Smooth muscle cell (in vitro differentiated cells): Measurements from ENCODE around the gene SLC25A11. TPM values are rescaled to one million over a fixed set of nuclear protein-coding genes. Genes with fewer than 3 reads are reported as not detected.

ENCODE experiments used
- DNase-seq: peaks from one replicate; lab custom pipeline; 2025; ENCODE audit not compliant: unreplicated experiment; lab: John Stamatoyannopoulos, UW
- H2AFZ ChIP-seq: fragments of 200-600 bp; sonication (generic); 2 replicates; pipeline ENCODE4 v1.6.0; 2016; ENCODE audit warnings: antibody characterized with exemption, low read depth, mild to moderate bottlenecking
- H3F3A ChIP-seq: fragments of 200-600 bp; sonication (generic); 2 replicates; pipeline ENCODE4 v1.6.0; 2017; ENCODE audit warnings: antibody characterized with exemption, low read depth
- H3K27ac ChIP-seq: fragments of 200-600 bp; sonication (generic); 2 replicates; pipeline ENCODE4 v1.5.1; 2016; ENCODE audit warnings: low read depth, mild to moderate bottlenecking
- H3K27me3 ChIP-seq: fragments of 200-600 bp; sonication (generic); 2 replicates; pipeline ENCODE4 v1.6.1; 2016; ENCODE audit warnings: low read depth, mild to moderate bottlenecking
- H3K36me3 ChIP-seq: fragments of 200-600 bp; sonication (generic); 2 replicates; pipeline ENCODE4 v1.5.1; 2016; ENCODE audit warnings: low read depth
- H3K4me1 ChIP-seq: fragments of 200-600 bp; sonication (generic); 2 replicates; pipeline ENCODE4 v1.5.1; 2016; ENCODE audit warnings: low read depth
- H3K4me2 ChIP-seq: fragments of 200-600 bp; sonication (generic); 2 replicates; pipeline ENCODE4 v1.6.0; 2016; ENCODE audit warnings: mild to moderate bottlenecking
- H3K4me3 ChIP-seq: fragments of 200-600 bp; sonication (generic); 2 replicates; pipeline ENCODE4 v1.5.1; 2016; ENCODE audit warnings: mild to moderate bottlenecking
- H3K79me2 ChIP-seq: fragments of 200-600 bp; sonication (generic); 2 replicates; pipeline ENCODE4 v1.6.0; 2016; ENCODE audit warnings: low read depth, mild to moderate bottlenecking
- H3K9ac ChIP-seq: fragments of 200-600 bp; sonication (generic); 2 replicates; pipeline ENCODE4 v1.6.0; 2016; ENCODE audit warnings: low read depth
- H3K9me3 ChIP-seq: fragments of 200-600 bp; sonication (generic); replicated peaks from 2 replicates; pipeline ENCODE4 v1.5.1; 2016; ENCODE audit warnings: low read depth
- H4K20me1 ChIP-seq: fragments of 200-600 bp; sonication (generic); 2 replicates; pipeline ENCODE4 v1.6.0; 2016; ENCODE audit warnings: low read depth
- WGBS: methylation state at CpG from one replicate; pipeline ENCODE4 v1.1.7; 2016; ENCODE audit warnings: low lambda C conversion rate; 5-methylcytosine and 5-hydroxymethylcytosine counted together
- polyA plus RNA-seq: library from polyadenylated mRNA; unstranded; fragments of >200 nt; fragmentation: Nextera tagmentation; extraction: Ambion mirVana; gene quantifications from 2 replicates; pipeline ENCODE4 v1.2.1, GENCODE V29; 2016
- total RNA-seq: library from RNA; depleted of rRNA; stranded (reverse); fragments of >200 nt; gene quantifications from 2 replicates; pipeline ENCODE4 v1.2.3, GENCODE V29; 2014
- TF ChIP-seq, protein P1 (sequence below): fragments of 200-600 bp; sonication (generic); IDR thresholded peaks from 2 replicates; pipeline ENCODE4 v1.5.1; 2017; ENCODE audit warnings: borderline replicate concordance, mild to moderate bottlenecking, antibody characterized with exemption; ENCODE audit not compliant: insufficient read depth, poor library complexity, severe bottlenecking

SLC25A11 gene
- total and polyA plus RNA-seq, 2 experiments from 2014 or later: 29.9 to 67.5 TPM

DNA sequence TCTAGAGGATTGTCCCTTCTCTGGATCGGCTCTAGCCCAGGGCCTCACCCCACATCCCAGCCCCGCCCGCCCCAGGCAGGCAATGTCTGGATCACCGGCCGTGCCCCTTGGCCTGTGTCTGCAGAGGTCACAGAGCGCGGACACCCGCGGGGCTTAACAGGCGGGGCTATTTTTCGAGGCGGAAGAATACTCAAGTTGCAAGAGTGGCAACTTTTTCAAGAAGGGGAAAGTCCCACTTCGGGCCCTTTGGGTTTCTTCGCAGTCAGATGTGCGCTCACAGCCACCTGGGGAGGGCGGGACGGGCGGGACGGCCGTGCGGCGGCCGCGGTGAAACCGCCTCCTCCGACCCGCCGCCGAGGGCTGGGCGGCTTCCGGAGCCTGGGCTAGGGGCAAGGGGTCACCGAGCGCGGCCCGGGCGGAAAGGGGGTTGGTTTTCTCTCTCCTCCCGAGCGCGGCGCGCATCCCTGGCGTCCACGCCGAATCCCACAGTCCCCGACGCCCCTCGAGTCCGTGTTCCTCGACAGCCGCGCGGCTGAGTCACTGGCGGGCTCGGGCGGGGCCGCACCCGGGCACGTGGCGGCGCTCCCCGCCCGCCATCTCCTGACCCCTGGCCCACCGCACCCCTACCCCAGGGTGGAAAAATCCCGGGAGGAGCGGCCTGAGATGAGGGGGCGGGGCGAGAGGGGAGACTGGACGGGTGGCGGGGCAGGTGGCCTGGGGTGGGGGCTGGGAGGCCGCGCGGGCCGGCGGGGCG lies 9.7 kb upstream of the SLC25A11 start:
- Histone ChIP-seq H3K9me3 (no peaks in the 10 kb centered on the region), H3K27me3 (no peaks in the 10 kb centered on the region), H3K4me1 (peaks cover 29% of the 10 kb centered on the region), H3F3A (peaks cover 26% of the 10 kb centered on the region), H2AFZ (peak overlapping the region; percentile 18), H4K20me1 (peaks cover 32% of the 10 kb centered on the region), H3K9ac (peak overlapping the region; percentile 86), H3K79me2 (peaks cover 35% of the 10 kb centered on the region), H3K27ac (peak overlapping the region; percentile 96), H3K4me3 (peak overlapping the region; percentile 96), H3K4me2 (peak overlapping the region; percentile 90), H3K36me3 (no peaks in the 10 kb centered on the region)
- WGBS: 0% methylated on average over 13 of the region's 75 CpGs
- TF ChIP-seq, protein P1, sequence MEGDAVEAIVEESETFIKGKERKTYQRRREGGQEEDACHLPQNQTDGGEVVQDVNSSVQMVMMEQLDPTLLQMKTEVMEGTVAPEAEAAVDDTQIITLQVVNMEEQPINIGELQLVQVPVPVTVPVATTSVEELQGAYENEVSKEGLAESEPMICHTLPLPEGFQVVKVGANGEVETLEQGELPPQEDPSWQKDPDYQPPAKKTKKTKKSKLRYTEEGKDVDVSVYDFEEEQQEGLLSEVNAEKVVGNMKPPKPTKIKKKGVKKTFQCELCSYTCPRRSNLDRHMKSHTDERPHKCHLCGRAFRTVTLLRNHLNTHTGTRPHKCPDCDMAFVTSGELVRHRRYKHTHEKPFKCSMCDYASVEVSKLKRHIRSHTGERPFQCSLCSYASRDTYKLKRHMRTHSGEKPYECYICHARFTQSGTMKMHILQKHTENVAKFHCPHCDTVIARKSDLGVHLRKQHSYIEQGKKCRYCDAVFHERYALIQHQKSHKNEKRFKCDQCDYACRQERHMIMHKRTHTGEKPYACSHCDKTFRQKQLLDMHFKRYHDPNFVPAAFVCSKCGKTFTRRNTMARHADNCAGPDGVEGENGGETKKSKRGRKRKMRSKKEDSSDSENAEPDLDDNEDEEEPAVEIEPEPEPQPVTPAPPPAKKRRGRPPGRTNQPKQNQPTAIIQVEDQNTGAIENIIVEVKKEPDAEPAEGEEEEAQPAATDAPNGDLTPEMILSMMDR: no peak
- peak; percentile 83 for DNase-seq

DNA sequence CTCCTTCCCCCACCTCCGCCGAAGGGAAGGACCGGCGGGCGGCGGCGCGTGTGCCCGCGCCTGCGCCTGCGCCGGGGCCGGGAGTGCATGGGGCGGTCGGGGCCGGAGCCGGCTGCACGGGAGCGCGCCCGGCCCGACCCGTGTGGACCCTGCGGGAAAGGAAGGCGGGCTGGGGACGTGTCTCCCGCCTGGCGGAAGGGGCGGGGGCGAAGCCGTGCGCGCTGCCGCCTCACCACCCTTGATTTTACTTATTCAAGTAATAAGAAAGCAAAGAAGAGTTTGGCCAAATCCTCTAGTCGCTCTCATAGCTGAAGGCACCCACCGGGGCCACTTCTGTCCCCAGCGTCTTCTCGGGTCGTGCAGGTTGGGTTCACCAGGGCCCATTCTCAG lies 9.1 kb upstream of the SLC25A11 start:
- H2AFZ ChIP-seq: peak overlapping the region; percentile 18
- H4K20me1 ChIP-seq: peaks cover 37% of the 10 kb centered on the region
- peak overlapping the region; percentile 90 for H3K4me2 ChIP-seq
- peak; percentile 87 for DNase-seq
- H3K79me2 ChIP-seq: peaks cover 39% of the 10 kb centered on the region
- H3K4me1 ChIP-seq: peaks cover 29% of the 10 kb centered on the region
- H3K9me3 ChIP-seq: no peaks in the 10 kb centered on the region
- WGBS: under 1% methylated on average over 23 of the region's 40 CpGs
- TF ChIP-seq, protein P1: no peak
- H3K9ac ChIP-seq: peak overlapping the region; percentile 86
- H3K36me3 ChIP-seq: no peaks in the 10 kb centered on the region
- peak overlapping the region; percentile 96 for H3K27ac ChIP-seq
- H3F3A ChIP-seq: peaks cover 30% of the 10 kb centered on the region
- H3K27me3 ChIP-seq: no peaks in the 10 kb centered on the region
- H3K4me3 ChIP-seq: peak overlapping the region; percentile 96

DNA sequence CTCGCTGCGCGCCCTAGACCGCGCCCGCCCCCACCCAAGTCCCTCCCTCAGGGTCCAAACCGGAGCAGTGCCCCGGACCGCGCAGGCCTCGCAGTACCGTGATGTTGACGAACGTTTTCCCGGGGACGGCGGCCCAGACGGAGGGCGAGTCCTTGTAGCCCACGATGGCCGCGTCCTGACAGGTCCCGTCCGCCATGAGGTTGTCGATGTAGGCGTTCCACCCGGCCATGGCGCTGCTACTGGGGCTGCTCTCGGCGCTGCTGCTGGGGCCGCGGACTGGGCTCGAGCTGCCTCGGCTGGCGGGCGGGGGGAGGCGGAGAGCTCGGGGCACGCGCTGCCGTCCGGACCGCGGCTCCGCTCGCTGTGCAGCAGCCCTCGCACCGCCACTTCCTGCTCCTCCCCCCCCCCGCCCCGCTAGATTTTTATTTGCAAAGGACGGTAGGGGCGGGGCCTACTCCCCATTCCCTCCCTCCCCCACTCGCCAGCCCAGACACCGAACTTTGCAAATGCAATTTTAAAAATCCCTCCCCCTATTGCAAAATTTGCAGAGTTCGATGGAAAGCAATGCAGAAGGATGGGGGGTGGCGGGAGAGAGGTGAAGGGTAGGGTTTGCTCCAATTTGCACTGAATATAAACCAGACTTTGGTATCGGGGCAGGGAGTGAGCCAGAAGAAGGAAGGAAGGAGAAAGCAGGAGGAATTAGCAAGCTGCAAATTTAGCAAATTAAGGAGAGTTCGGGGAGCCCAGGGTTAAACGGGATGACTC lies 8.5 kb upstream of the SLC25A11 start, which contains the start of gene PFN1:
PFN1 (minus strand) TSS at position 365 of the 765 bp plus-strand sequence; CDS start at position 229, 136 bp downstream.
- Histone ChIP-seq H3K9ac (peak within 1 kb of the TSS; percentile 94), H3K27ac (peak within 1 kb of the TSS; percentile 96), H3K9me3 (no peaks in the 10 kb centered on the region), H3K79me2 (peaks cover 44% of the 10 kb centered on the region), H3K4me1 (peaks cover 29% of the 10 kb centered on the region), H3K4me2 (peak within 1 kb of the TSS; percentile 90), H3F3A (peaks cover 34% of the 10 kb centered on the region), H2AFZ (peak within 1 kb of the TSS; percentile 18), H3K4me3 (peak within 1 kb of the TSS; percentile 96), H3K27me3 (no peaks in the 10 kb centered on the region), H4K20me1 (peaks cover 37% of the 10 kb centered on the region), H3K36me3 (no peaks in the 10 kb centered on the region)
- under 1% methylated on average over 44 of the region's 59 CpGs for WGBS
- DNase-seq: peak; percentile 85
- TF ChIP-seq, protein P1: no peak
